Ishikawa (cell line): ENCODE results near the gene SLC22A3.

Experiments
- CEBPB ChIP-seq: IDR thresholded peaks from 2 replicates; pipeline ENCODE4 v1.6.1; 2012
- CREB1 ChIP-seq: IDR thresholded peaks from 2 replicates; pipeline ENCODE4 v1.6.1; 2012; ENCODE audit warnings: low read depth
- EGR1 ChIP-seq: IDR thresholded peaks from 2 replicates; pipeline ENCODE4 v1.6.1; 2012
- EP300 ChIP-seq: IDR thresholded peaks from 2 replicates; pipeline ENCODE4 v1.6.1; 2012; ENCODE audit warnings: borderline replicate concordance
- FOXM1 ChIP-seq: IDR thresholded peaks from 2 replicates; pipeline ENCODE4 v1.6.1; 2012; ENCODE audit warnings: low read depth, borderline replicate concordance
- NFIC ChIP-seq: IDR thresholded peaks from 2 replicates; pipeline ENCODE4 v1.6.1; 2012
- RAD21 ChIP-seq: IDR thresholded peaks from 2 replicates; pipeline ENCODE4 v1.6.1; 2012; ENCODE audit warnings: low read depth
- REST ChIP-seq: IDR thresholded peaks from 2 replicates; pipeline ENCODE4 v1.6.1; 2012; ENCODE audit warnings: low read depth, mild to moderate bottlenecking
- TAF1 ChIP-seq: IDR thresholded peaks from 2 replicates; pipeline ENCODE4 v1.6.1; 2012; ENCODE audit warnings: low read depth, mild to moderate bottlenecking
- TCF12 ChIP-seq: IDR thresholded peaks from 2 replicates; pipeline ENCODE4 v1.6.1; 2012; ENCODE audit warnings: low read depth
- TEAD4 ChIP-seq: IDR thresholded peaks from 2 replicates; pipeline ENCODE4 v1.6.1; 2012
- USF1 ChIP-seq: IDR thresholded peaks from 2 replicates; pipeline ENCODE4 v1.6.1; 2012
- YY1 ChIP-seq: IDR thresholded peaks from 2 replicates; pipeline ENCODE4 v1.6.1; 2012; ENCODE audit warnings: low read depth
- ZBTB7A ChIP-seq: IDR thresholded peaks from 2 replicates; pipeline ENCODE4 v1.6.1; 2012; ENCODE audit warnings: low read depth
- TF ChIP-seq, protein P1 (sequence below): IDR thresholded peaks from 2 replicates; pipeline ENCODE4 v1.6.1; 2012

SLC22A3 gene

GRCh38 chr6:160336200-160336599 lies 12.0 kb upstream of the SLC22A3 start:
- TF ChIP-seq TEAD4 (no peak), RAD21 (no peak), CREB1 (no peak)

GRCh38 chr6:160337301-160337700 lies 10.9 kb upstream of the SLC22A3 start:
- TF ChIP-seq FOXM1 (no peak), TCF12 (no peak), EP300 (no peak), ZBTB7A (no peak), TAF1 (no peak), REST (no peak), USF1 (no peak), RAD21 (no peak), EGR1 (no peak), CEBPB (no peak), TEAD4 (no peak), YY1 (no peak), NFIC (no peak), CREB1 (no peak)
- TF ChIP-seq, protein P1, sequence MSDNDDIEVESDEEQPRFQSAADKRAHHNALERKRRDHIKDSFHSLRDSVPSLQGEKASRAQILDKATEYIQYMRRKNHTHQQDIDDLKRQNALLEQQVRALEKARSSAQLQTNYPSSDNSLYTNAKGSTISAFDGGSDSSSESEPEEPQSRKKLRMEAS, result no peak

GRCh38 chr6:160337991-160338390 lies 10.2 kb upstream of the SLC22A3 start:
- TF ChIP-seq NFIC, result no peak
- TF ChIP-seq YY1, result no peak
- no peak for TF ChIP-seq RAD21
- TF ChIP-seq USF1, result no peak
- TF ChIP-seq TCF12, result no peak
- TF ChIP-seq, protein P1, result no peak
- no peak for TF ChIP-seq TEAD4
- TF ChIP-seq ZBTB7A, result no peak
- no peak for TF ChIP-seq FOXM1
- TF ChIP-seq CREB1, result no peak
- no peak for TF ChIP-seq CEBPB
- TF ChIP-seq TAF1, result no peak
- TF ChIP-seq EGR1, result no peak

DNA sequence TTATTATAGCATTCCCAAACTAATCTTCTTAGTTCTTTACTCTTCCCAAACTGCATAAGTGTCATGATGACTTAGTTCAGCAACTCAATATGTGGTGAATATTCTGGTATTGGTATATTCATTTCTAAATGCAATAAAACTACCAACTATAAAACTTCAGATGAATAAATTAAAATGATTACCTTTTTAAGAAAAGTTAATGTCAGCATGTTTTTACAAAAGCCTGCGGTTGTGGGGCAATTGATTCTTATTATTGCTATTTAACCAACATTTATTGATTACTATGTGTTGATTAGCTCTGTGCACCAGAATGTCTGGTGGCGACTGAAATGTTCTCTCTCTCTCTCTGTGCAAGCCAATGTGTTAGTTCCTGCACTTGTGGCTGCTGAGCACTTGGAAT lies 5.0 kb upstream of the SLC22A3 start:
- no peak for TF ChIP-seq ZBTB7A

GRCh38 chr6:160344271-160344670 lies 3.9 kb upstream of the SLC22A3 start:
- no peak for TF ChIP-seq EGR1
- no peak for TF ChIP-seq YY1
- no peak for TF ChIP-seq CREB1
- no peak for TF ChIP-seq TCF12
- TF ChIP-seq FOXM1, result no peak
- TF ChIP-seq RAD21, result no peak
- no peak for TF ChIP-seq TAF1
- TF ChIP-seq TEAD4, result no peak
- TF ChIP-seq USF1, result no peak
- TF ChIP-seq NFIC, result no peak
- no peak for TF ChIP-seq CEBPB
- no peak for TF ChIP-seq REST
- no peak for TF ChIP-seq ZBTB7A
- no peak for TF ChIP-seq EP300
- TF ChIP-seq, protein P1, result no peak
